ENCODE results near the gene BTBD17. TPM values are rescaled to one million over a fixed set of nuclear protein-coding genes. Genes with fewer than 3 reads are reported as not detected.

The BTBD17 gene
- polyA plus RNA-seq, 1 of the 3 experiments (the other 2 are of a cell fraction), result not detected

DNA sequence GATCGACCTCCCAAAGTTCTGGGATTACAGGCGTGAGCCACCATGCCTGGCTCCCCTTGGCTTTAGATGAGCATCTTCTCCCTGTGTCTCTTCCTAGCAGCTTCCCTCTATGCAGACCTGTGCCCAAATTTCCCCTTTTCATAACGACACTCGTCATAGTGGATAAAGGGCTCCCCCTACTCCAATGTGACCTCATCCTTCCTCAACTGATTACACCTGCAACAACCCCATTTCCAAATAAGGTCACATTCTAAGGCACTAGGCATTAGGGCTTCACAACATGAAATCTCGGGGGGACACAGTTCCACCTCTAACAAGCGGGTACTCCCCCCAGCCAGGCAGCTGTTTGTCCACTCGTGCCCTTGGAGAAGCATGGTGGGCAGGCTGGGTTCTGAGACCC lies 25.4 kb downstream of the BTBD17 start (continued):
- TF ChIP-seq, protein P1, sequence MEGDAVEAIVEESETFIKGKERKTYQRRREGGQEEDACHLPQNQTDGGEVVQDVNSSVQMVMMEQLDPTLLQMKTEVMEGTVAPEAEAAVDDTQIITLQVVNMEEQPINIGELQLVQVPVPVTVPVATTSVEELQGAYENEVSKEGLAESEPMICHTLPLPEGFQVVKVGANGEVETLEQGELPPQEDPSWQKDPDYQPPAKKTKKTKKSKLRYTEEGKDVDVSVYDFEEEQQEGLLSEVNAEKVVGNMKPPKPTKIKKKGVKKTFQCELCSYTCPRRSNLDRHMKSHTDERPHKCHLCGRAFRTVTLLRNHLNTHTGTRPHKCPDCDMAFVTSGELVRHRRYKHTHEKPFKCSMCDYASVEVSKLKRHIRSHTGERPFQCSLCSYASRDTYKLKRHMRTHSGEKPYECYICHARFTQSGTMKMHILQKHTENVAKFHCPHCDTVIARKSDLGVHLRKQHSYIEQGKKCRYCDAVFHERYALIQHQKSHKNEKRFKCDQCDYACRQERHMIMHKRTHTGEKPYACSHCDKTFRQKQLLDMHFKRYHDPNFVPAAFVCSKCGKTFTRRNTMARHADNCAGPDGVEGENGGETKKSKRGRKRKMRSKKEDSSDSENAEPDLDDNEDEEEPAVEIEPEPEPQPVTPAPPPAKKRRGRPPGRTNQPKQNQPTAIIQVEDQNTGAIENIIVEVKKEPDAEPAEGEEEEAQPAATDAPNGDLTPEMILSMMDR (IDR thresholded peaks at IDR 0.05), result no peak
- no peak for TF ChIP-seq TCF12 (IDR thresholded peaks at IDR 0.05)
- TF ChIP-seq REST (IDR thresholded peaks at IDR 0.05; ENCODE audit: low read depth, low read length), result no peak

GRCh38 chr17:74335529-74336062 lies 26.1 kb downstream of the BTBD17 start:
- H2AFZ ChIP-seq (ENCODE audit: low read depth), result no peak overlapping the region
- no peak overlapping the region for H3K27ac ChIP-seq (ENCODE audit: low read depth in 2 of 2, low read length in 1 of 2)
- no peak for TF ChIP-seq GABPA (IDR thresholded peaks at IDR 0.05; ENCODE audit: low read depth)
- no peak for TF ChIP-seq RXRA (IDR thresholded peaks at IDR 0.05; ENCODE audit: borderline replicate concordance, low read depth)
- TF ChIP-seq FOXJ3 (CRISPR knock-in tag; IDR thresholded peaks at IDR 0.05), result no peak
- no peak for TF ChIP-seq EP300 (IDR thresholded peaks at IDR 0.05; ENCODE audit: borderline replicate concordance in 1 of 2, low read depth in 1 of 2, low read length in 1 of 2)
- no peaks in the 10 kb centered on the region for H3K36me3 ChIP-seq (replicated peaks in 1 of 2; ENCODE audit: control insufficient read depth in 1 of 2, insufficient read depth in 2 of 2, low read length in 1 of 2)
- no peaks in the 10 kb centered on the region for H4K20me1 ChIP-seq (ENCODE audit: insufficient read depth)
- no peaks in the 10 kb centered on the region for H3K9me3 ChIP-seq
- no peak overlapping the region for H3K4me3 ChIP-seq (ENCODE audit: low read depth in 2 of 2, low read length in 1 of 2)
- ChIA-PET POLR2A (no interaction called here), CTCF (interaction anchor here (1.0 to 4.4 kb wide), 7 partner anchors 12 to 122 kb away, joined by 3 to 19 read pairs (median 8); partner anchors contain the start of genes BTBD17 and GPR142)
- H3K4me2 ChIP-seq, result no peak overlapping the region
- no peak for DNase-seq
- no peaks in the 10 kb centered on the region for H3K27me3 ChIP-seq (ENCODE audit: insufficient read depth)
- H3F3A ChIP-seq (replicated peaks; ENCODE audit: insufficient read depth), result no peaks in the 10 kb centered on the region
- no peaks in the 10 kb centered on the region for H3K79me2 ChIP-seq (ENCODE audit: insufficient read depth)
- H3K9ac ChIP-seq, result no peak overlapping the region
- no peaks in the 10 kb centered on the region for H3K4me1 ChIP-seq (ENCODE audit: control insufficient read depth in 1 of 2, insufficient read depth in 2 of 2, low read depth in 1 of 2, low read length in 1 of 2)
- 18% methylated on average over 5 of the region's 5 CpGs for WGBS (ENCODE audit: low lambda C conversion rate)
- no peaks in the 10 kb centered on the region for H3K9me2 ChIP-seq

DNA sequence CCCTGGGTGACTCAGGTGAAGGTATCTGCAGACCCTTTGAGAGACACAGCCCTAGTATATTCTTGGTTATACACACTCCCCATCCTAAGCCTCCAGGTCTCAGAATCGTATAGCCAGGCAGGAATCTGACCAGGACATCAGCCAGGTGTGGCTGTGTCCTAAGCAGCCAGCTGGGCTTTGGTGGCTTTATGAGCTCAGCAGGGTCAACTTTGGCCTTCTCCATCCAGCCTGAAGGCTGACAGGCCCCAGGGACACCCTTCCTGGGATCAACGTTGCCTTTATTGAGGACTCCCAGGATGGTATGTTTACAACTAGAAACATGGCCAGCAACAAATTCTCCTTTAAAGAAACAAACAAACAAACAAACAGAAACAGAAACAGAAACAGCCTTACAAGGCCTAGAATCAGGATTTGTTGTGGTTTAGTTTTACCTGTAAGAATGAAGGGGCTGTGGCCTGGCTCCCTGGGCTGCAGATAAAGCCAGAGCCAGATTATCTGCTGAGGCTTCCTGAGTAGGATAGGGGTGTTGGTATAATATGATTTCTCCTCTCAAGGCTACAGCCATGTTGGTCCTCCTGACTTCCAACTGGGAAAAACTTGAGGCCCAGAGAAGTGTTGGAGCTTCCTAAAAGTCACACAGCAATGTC lies 27.2 kb downstream of the BTBD17 start:
- Histone ChIP-seq H3K4me1 (ENCODE audit: control insufficient read depth in 1 of 2, insufficient read depth in 2 of 2, low read depth in 1 of 2, low read length in 1 of 2) (no peaks in the 10 kb centered on the region), H3F3A (replicated peaks; ENCODE audit: insufficient read depth) (no peaks in the 10 kb centered on the region), H3K4me3 (ENCODE audit: low read depth in 2 of 2, low read length in 1 of 2) (no peak overlapping the region), H3K9me2 (no peaks in the 10 kb centered on the region), H3K79me2 (ENCODE audit: insufficient read depth) (no peaks in the 10 kb centered on the region), H3K27ac (ENCODE audit: low read depth in 2 of 2, low read length in 1 of 2) (no peak overlapping the region), H4K20me1 (ENCODE audit: insufficient read depth) (no peaks in the 10 kb centered on the region), H3K9ac (no peak overlapping the region), H3K9me3 (no peaks in the 10 kb centered on the region), H3K4me2 (no peak overlapping the region), H3K27me3 (ENCODE audit: insufficient read depth) (no peaks in the 10 kb centered on the region), H2AFZ (ENCODE audit: low read depth) (no peak overlapping the region), H3K36me3 (replicated peaks in 1 of 2; ENCODE audit: control insufficient read depth in 1 of 2, insufficient read depth in 2 of 2, low read length in 1 of 2) (no peaks in the 10 kb centered on the region)
- no peak for DNase-seq
- ChIA-PET CTCF (interaction anchor here (1.0 to 3.7 kb wide), 6 partner anchors 13 to 134 kb away, joined by 3 to 10 read pairs (median 7); partner anchors contain the start of gene BTBD17), POLR2A (no interaction called here)
- WGBS (ENCODE audit: low lambda C conversion rate), result 21% methylated on average over 2 of the region's 2 CpGs
- TF ChIP-seq REST (IDR thresholded peaks at IDR 0.05; ENCODE audit: low read depth, low read length) (no peak), TCF12 (IDR thresholded peaks at IDR 0.05) (no peak), GABPA (IDR thresholded peaks at IDR 0.05; ENCODE audit: low read depth) (no peak), FOXM1 (IDR thresholded peaks at IDR 0.05; ENCODE audit: low read depth) (no peak), CHD2 (IDR thresholded peaks at IDR 0.05; ENCODE audit: low read length, partially characterized antibody) (no peak), RCOR1 (IDR thresholded peaks at IDR 0.05; ENCODE audit: low read length) (no peak)
- TF ChIP-seq, protein P2, sequence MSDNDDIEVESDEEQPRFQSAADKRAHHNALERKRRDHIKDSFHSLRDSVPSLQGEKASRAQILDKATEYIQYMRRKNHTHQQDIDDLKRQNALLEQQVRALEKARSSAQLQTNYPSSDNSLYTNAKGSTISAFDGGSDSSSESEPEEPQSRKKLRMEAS (IDR thresholded peaks at IDR 0.05; ENCODE audit: low read depth), result no peak
- TF ChIP-seq, protein P1 (IDR thresholded peaks at IDR 0.05), result no peak
